Activated CD4-positive, alpha-beta T cell treated with anti-CD3 and anti-CD28 coated beads, Interleukin-2, amount 50 U/mL, for 4 hours (primary cell): ENCODE data around the gene NIT2.
"Not testable (repeated sequence)": the region's sequence is repeated elsewhere in the genome, so short reads cannot be mapped to it uniquely, and the experiment has no call there.

Source experiments
- DNase-seq, 2 experiments: peaks; one replicate each; pipeline ENCODE4 v3.0.0-alpha.2; 2020

Gene NIT2

DNA sequence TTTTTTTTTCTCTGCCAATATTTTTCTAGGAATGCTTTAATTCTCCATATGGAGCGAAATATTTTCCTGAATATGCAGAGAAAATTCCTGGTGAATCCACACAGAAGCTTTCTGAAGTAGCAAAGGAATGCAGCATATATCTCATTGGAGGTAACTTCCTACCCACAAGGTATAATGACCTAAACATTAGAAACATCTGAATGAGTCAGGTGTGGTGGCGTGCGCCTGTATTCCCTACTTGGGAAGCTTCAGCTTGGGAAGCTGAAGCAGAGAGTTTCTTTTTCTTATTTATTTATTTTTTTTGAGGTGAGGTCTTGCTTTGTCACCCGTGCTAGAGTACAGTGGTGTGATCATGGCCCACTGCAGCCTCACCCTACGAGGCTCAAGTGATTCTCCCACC, 5.2 kb downstream of the NIT2 start:
- DNase-seq, result no peak

- no peak for DNase-seq
Observed at GRCh38 chr3:100340527-100340926, 6.0 kb downstream of the NIT2 start.

DNA sequence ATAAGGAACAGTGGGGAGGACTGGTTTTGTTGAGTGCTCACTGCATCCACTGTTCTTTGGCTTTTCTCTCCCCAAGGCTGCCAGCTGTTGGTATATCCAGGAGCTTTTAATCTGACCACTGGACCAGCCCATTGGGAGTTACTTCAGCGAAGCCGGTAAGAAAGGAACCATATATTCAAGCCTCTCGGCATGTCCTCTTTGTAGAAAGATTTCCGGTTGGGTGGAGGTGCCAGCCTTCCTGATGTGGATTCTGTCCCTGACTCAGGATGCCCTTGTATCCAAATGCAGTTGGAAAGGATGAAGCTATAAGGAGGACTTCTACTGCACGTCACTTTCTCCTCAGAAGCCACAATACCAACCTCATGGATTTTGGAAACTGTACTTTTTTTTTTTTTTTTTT, 14.2 kb downstream of the NIT2 start:
- no peak for DNase-seq

- DNase-seq, result not testable (repeated sequence)
Observed at GRCh38 chr3:100351770-100352169, 17.2 kb downstream of the NIT2 start.

GRCh38 chr3:100352296-100353231, 18.0 kb downstream of the NIT2 start:
- no peak for DNase-seq

GRCh38 chr3:100354850-100355249, 20.3 kb downstream of the NIT2 start:
- DNase-seq, result no peak

DNA sequence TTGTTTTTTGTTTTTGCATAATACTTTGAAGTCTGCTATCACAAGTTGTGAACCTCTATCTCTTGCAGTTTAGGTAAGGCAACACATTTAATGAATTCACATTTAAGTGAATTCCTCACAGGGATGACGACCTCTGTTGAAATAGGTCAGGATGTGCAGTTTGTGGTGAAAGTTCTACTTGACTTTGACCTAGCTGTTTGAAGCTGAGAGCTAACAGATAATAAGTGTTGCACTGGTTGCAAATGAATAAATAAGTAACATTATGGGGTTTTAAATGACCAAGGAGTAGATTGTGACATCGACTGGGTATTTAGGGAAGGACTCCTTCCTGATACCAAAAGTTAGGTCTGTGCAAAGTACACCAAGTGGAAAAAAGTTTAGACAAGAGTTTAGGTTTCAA, 23.9 kb downstream of the NIT2 start:
- no peak for DNase-seq

GRCh38 chr3:100359035-100359434, 24.5 kb downstream of the NIT2 start:
- DNase-seq, result no peak

- DNase-seq, result no peak
Observed at GRCh38 chr3:100360757-100361496, 26.4 kb downstream of the NIT2 start.

DNA sequence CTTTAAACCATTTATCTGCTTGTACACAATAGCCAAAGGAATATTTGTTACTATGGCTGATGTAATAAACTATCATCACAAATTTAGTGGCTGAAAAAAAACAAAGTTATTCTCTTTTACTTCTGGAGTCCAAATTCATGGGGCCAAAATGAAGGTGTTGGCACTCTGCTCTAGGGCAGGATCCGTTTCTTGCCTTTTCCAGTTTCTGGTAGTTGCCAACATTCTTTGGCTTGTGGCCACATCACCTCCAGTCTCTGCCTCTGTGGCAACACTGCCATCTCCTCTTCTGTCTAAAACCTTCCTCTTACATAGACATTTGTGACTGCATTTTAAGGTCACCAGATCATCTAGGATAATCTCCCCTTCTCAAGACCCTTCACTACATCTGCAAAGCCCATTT, 27.3 kb downstream of the NIT2 start:
- DNase-seq, result no peak

GRCh38 chr3:100364421-100364820, 29.9 kb downstream of the NIT2 start:
- no peak for DNase-seq

- DNase-seq, result no peak
Observed at GRCh38 chr3:100366424-100366823, 31.9 kb downstream of the NIT2 start.

- no peak for DNase-seq
Observed at GRCh38 chr3:100368441-100368840, 33.9 kb downstream of the NIT2 start.

GRCh38 chr3:100370756-100371155, 36.2 kb downstream of the NIT2 start:
- DNase-seq, result no peak

- DNase-seq, result no peak
Observed at GRCh38 chr3:100374521-100374920, 40.0 kb downstream of the NIT2 start.

DNA sequence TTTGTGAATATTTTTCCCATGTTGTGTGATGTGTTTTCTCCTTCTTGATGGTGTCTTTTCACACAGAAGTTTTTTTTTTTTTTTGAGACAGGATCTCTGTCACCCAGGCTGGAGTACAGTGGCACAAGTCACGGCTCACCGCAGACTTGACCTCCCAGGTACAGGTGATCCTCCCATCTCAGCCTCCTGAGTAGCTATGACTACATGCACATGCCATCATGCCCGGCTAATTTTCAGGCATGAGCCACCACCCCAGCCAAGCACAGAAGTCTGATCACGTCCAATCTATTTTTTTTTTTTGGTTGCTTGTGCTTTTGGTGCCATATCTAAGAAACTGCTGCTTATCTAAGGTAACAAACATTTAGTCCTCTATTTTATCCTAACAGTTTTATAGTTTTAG, 41.7 kb downstream of the NIT2 start:
- DNase-seq, result no peak

DNA sequence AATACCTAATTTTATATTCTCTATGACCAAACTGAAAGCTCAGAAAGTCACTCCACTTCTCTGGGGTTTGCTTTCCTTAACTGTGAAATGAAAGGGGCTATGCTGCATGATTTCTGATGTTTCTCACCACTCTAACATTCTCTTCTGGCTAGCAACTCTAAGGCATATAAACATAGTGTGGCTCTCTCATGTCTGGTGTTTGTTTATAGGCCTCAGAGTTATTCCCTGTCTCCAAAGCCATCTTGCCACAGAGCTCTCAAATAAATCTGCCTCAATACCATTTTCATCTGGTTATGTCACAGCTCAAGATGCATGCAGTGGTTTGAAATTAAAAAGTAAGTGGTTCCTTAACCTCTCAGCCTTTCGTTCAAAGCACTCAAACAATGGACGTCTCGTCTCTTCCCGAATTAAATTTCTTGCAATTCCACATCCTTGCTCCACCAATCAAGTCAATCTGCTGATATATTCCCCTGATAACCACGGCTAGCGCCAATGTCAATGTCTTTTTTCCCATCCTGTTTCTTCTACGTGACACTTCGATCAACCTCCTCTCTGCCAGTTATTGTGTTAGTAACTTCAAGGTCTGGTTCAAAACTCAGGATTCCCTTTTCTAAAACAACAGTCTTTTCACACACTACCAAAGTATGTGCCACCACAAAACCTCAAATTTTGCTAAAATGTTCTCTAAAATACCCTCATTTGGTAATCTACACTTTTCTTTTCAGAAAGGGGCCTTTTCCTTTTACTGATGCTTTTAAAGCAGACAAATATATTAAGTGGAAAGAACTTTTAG, 50.4 kb downstream of the NIT2 start:
- DNase-seq, result no peak

DNA sequence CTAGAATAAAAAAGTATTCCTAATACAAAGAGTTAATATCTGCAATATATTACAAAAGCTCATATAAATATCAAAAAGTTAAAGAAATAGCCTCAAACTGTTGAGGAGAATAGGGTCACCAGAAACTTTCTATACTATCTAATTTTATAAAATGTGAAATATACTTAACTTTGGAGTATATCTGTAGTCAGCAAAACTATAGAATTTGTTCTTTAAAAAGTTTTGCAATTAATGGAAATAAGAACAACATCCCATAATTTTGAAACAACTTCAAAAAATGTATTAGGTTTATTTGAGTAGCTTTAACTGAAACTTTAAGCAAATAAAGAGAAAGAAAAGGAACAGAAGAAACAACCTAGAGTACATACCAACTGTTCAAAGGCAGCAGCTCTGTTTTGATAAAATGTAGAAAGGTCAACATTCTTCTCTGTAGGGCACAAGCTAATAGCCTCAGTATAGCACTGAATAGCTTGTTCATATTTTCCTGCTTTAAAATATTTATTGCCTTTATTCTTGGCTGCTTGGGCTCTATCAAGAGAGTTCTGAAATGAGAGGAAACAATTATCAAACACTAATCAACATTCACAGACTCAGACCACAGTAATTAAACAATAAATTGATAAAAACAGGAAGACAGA, 52.0 kb downstream of the NIT2 start:
- DNase-seq, result no peak

DNA sequence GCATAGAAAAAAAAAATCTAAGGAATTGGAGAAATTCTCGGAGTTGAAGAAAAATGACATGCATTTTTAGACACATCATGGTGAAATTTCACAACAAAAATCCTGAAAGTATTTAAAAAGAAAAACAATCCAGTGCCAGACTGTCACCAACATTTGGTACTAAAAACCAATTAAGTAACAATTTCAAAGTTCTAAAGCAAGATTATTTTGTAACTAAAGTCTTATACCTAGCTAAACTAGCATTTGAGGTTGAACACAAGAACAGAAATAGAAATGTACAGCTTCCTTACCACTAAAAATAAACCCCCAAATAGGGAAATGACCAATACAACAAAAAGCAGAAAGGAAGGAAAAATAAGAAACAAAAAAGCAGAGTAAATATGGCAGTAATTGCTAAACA, 54.5 kb downstream of the NIT2 start:
- no peak for DNase-seq

- no peak for DNase-seq
Observed at GRCh38 chr3:100395679-100396431, 61.3 kb downstream of the NIT2 start.

DNA sequence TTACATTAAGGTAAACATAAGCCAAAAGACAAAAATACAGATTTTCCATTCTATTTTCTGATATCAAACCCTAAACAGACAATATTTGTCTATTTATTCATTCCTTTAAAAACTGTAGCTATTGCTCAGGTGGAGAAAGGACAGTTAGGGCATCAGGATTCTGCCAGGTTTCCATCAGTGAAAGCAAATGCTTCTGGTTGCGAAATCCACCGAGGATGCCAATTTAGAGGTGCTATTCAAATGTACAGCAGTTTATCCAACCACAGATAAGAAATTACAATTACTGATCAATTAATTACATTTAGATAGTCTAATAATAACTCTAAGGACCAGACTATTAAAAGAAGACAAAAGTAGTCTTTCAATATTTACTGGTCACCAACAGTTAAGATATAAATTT, 62.4 kb downstream of the NIT2 start:
- no peak for DNase-seq
